Testis (tissue), 3 donors: ENCODE data around the gene ATAD5. TPM values are rescaled to one million over a fixed set of nuclear protein-coding genes. Genes with fewer than 3 reads are reported as not detected.

Experiments used
- DNase-seq: peaks from one replicate; pipeline ENCODE4 v3.0.0-alpha.2; 2019
- H3K27ac ChIP-seq, 2 donors: fragments of 200-600 bp; sonication (generic); one replicate each; pipeline ENCODE4 v1.5.1; 2019
- H3K27me3 ChIP-seq: fragments of 200-600 bp; sonication (generic); one replicate; pipeline ENCODE4 v1.5.1; 2019
- H3K36me3 ChIP-seq: fragments of 200-600 bp; sonication (generic); one replicate; pipeline ENCODE4 v1.5.1; 2017; ENCODE audit warnings: low read depth; ENCODE audit errors: missing control alignments
- H3K4me1 ChIP-seq: fragments of 200-600 bp; sonication (generic); one replicate; pipeline ENCODE4 v1.5.1; 2019
- H3K4me3 ChIP-seq, 2 donors: fragments of 200-600 bp; sonication (generic); one replicate each; pipeline ENCODE4 v1.5.1; 2017 to 2019
- H3K9me3 ChIP-seq: fragments of 200-600 bp; sonication (generic); one replicate; pipeline ENCODE4 v1.5.1; 2017
- CTCF ChIP-seq, 3 experiments: fragments of 450-650 bp in 2 of 3; fragments of 200-600 bp in 1 of 3; sonication (generic) in 1 of 3; IDR thresholded peaks; one replicate each; pipeline ENCODE4 v1.5.1; 2016 to 2019; ENCODE audit warnings: antibody characterized with exemption in 3 of 3, mild to moderate bottlenecking in 2 of 3, moderate library complexity in 1 of 3
- POLR2A ChIP-seq: fragments of 450-650 bp; IDR thresholded peaks from one replicate; pipeline ENCODE4 v1.6.1; 2017; ENCODE audit warnings: antibody characterized with exemption, mild to moderate bottlenecking, moderate library complexity
- WGBS, 2 donors: methylation state at CpG; one replicate each; pipeline ENCODE4 v1.1.5; 2018; 5-methylcytosine and 5-hydroxymethylcytosine counted together
- intact Hi-C: fragments of 100-400 bp; cut with DNase I; formaldehyde crosslinking; loops from one replicate; pipeline ENCODE4 v1.15.1; 2023; ENCODE audit warnings: low total_unique reads
- polyA plus RNA-seq: library from polyadenylated mRNA; stranded (reverse); fragments of 350-450 nt; fragmentation: Illumina TruSeq; extraction: RNeasy Lipid Tissue Mini Kit (QIAGEN cat#74804); gene quantifications from one replicate; pipeline ENCODE4 v1.2.3, GENCODE V29; 2014; ENCODE audit warnings: low read depth, low replicate concordance; ENCODE audit not compliant: insufficient read depth
- small RNA-seq, 2 donors: library from RNA; depleted of rRNA; stranded (forward); fragments of <200 nt; gene quantifications; one replicate each; pipeline ENCODE3, GENCODE V24; 2016
- total RNA-seq, 2 donors: library from RNA; depleted of rRNA; stranded (reverse); fragments of >200 nt; gene quantifications; one replicate each; pipeline ENCODE4 v1.2.3, GENCODE V29; 2016

The ATAD5 gene
- total and polyA plus RNA-seq, 3 donors from 2014 or later = 0.67 to 10.2 (median 5.5) TPM

DNA sequence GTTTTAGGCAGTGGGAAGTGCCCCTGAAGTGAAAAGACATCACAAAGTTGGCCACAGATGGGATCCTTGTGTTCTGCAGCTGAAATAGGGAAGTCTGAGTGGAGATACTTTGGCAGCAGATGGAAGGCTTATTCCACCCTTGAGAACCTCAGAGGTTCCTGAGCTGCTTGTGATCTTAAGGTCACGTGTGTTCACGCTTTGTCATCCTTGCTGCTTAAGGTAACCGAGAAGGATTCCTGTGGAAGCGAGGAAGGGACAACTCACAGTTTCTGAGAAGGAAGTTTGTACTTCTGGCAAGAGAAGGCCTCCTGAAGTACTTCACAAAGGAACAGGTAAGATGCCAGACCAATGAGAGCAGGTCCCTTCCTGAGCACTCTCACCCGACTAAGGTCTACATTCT lies 102.2 kb downstream of the ATAD5 start:
- 75 to 88% methylated on average over 5 of the region's 5 CpGs for whole genome bisulfite sequencing, 2 donors
- Histone ChIP-seq H3K4me1 (no peaks in the 10 kb centered on the region), H3K4me3 (no peak overlapping the region), H3K9me3 (no peaks in the 10 kb centered on the region), H3K27ac (no peak overlapping the region), H3K27me3 (no peaks in the 10 kb centered on the region), H3K36me3 (no peaks in the 10 kb centered on the region)
- no peak for DNase-seq
- TF ChIP-seq CTCF (IDR thresholded peaks at IDR 0.05) (no peak), POLR2A (no peak)
- intact Hi-C loops = no loop called here

GRCh38 chr17:30939051-30939689 lies 107.4 kb downstream of the ATAD5 start:
- H3K4me3 ChIP-seq = no peak overlapping the region
- H3K27ac ChIP-seq = peak overlapping the region in 1 of 2 donors; percentile 41
- no peaks in the 10 kb centered on the region for H3K4me1 ChIP-seq
- no peaks in the 10 kb centered on the region for H3K27me3 ChIP-seq
- 68 to 80% methylated on average over 13 of the region's 13 CpGs for WGBS, 2 donors
- H3K36me3 ChIP-seq = no peaks in the 10 kb centered on the region
- no peak for DNase-seq
- intact Hi-C loops = no loop called here
- no peaks in the 10 kb centered on the region for H3K9me3 ChIP-seq
- TF ChIP-seq POLR2A (no peak), CTCF (IDR thresholded peaks at IDR 0.05) (no peak)

- Histone ChIP-seq H3K4me1 (no peaks in the 10 kb centered on the region), H3K36me3 (no peaks in the 10 kb centered on the region), H3K27ac (no peak overlapping the region), H3K4me3 (no peak overlapping the region), H3K27me3 (no peaks in the 10 kb centered on the region), H3K9me3 (no peaks in the 10 kb centered on the region)
- DNase-seq = no peak
- WGBS, 2 donors = 71 to 77% methylated on average over 4 of the region's 4 CpGs
- intact Hi-C loops = no loop called here
- TF ChIP-seq CTCF (IDR thresholded peaks at IDR 0.05) (no peak), POLR2A (no peak)
These were observed 110.7 kb downstream of the ATAD5 start for GRCh38 chr17:30942308-30943079.

Small RNAs within 50 kb of the gene (small RNA-seq; reads per million reads assigned to genes)
- 0 reads per million in 2 donors for gene RNU6-298P

Other genes with a start within 250 kb of the ATAD5 start
- gene CRLF3, start 7.3 kb upstream of the ATAD5 start, total RNA-seq = 10 to 100 TPM; 19.9 to 23.5 TPM
- gene CRLF3, start 7.3 kb upstream of the ATAD5 start, polyA plus RNA-seq = 21.8 TPM
- gene TEFM, start 74.3 kb downstream of the ATAD5 start, total RNA-seq = 10 to 100 TPM; 10.9 to 16.2 TPM
- 8.7 TPM for gene TEFM, start 74.3 kb downstream of the ATAD5 start, polyA plus RNA-seq
- 1 to 10 TPM; 3.5 to 6.4 TPM for gene ADAP2, start 90.0 kb downstream of the ATAD5 start, total RNA-seq
- 7.1 TPM for gene ADAP2, start 90.0 kb downstream of the ATAD5 start, polyA plus RNA-seq
- 10 to 100 TPM; 20.6 to 24.2 TPM for gene RNF135, start 139.1 kb downstream of the ATAD5 start, total RNA-seq
- gene RNF135, start 139.1 kb downstream of the ATAD5 start, polyA plus RNA-seq = 12.9 TPM